K562 (cell line): ENCODE data around the gene DSCAM. TPM values are rescaled to one million over a fixed set of nuclear protein-coding genes. Genes with fewer than 3 reads are reported as not detected.

Experiments used
- ATAC-seq: fragments of 200-7000 bp; cut with Tn5 transposase; 3 replicates; pipeline ENCODE4 v1.9.1; 2020; ENCODE audit warnings: moderate library complexity
- BruUV-seq: library from RNA; stranded (reverse); fragments of 400-500 nt; replicated peaks from 2 replicates; lab custom pipeline; 2021; lab: Mats Ljungman, UMichigan
- CTCF ChIA-PET: fragments of 300-600 bp; formaldehyde crosslinking; extraction: SDS; loops from one replicate; lab custom pipeline; 2021; ENCODE audit warnings: low intra/inter-chr PET ratio; lab: Yijun Ruan, JAX
- POLR2A ChIA-PET: fragments of 300-600, 350-650 bp; sonication (Branson Sonifier 250); formaldehyde crosslinking; extraction: SDS; loops from one replicate; lab custom pipeline; 2021; ENCODE audit warnings: antibody characterized with exemption, inconsistent platforms; lab: Yijun Ruan, JAX
- DNase-seq, 4 experiments: peaks; one replicate each; pipeline versions ENCODE4 v3.0.0 to v3.0.0-alpha.2; 2011 to 2018; ENCODE audit warnings: low spot score in 3 of 4, mixed read lengths in 3 of 4; ENCODE audit errors: extremely low read depth in 1 of 4
- FAIRE-seq: peaks from 2 replicates; lab custom pipeline; 2011; peaks lifted over from hg19 to GRCh38; lab: Jason Lieb, UNC
- H2AFZ ChIP-seq: 2 replicates; pipeline ENCODE4 v1.6.0; 2011; ENCODE audit warnings: low read depth, low read length, control low read depth, inconsistent platforms
- H3K27ac ChIP-seq: fragments of 200-600 bp; 3 replicates; pipeline ENCODE4 v1.8.0; 2011; ENCODE audit warnings: low read depth, mild to moderate bottlenecking, control low read depth, inconsistent platforms, low read length, moderate library complexity, mixed read lengths; ENCODE audit errors: extremely low read depth
- H3K27me3 ChIP-seq, 2 experiments: fragments of 300-600 bp in 1 of 2; 2 replicates in 1 of 2; 3 replicates in 1 of 2; pipeline versions ENCODE4 v1.6.0 to v1.8.0; 2011; ENCODE audit warnings: inconsistent platforms in 2 of 2, low read length in 2 of 2, mild to moderate bottlenecking in 1 of 2, mixed read lengths in 1 of 2, moderate library complexity in 1 of 2; ENCODE audit not compliant: control insufficient read depth in 2 of 2, insufficient read depth in 2 of 2
- H3K36me3 ChIP-seq: fragments of 300-600 bp; 3 replicates; pipeline ENCODE4 v1.8.0; 2011; ENCODE audit warnings: mild to moderate bottlenecking, low read length, inconsistent platforms; ENCODE audit not compliant: control insufficient read depth, insufficient read depth
- H3K4me1 ChIP-seq, 2 experiments: fragments of 200-600 bp in 1 of 2; replicated peaks in 1 of 2; 2 replicates in 1 of 2; 3 replicates in 1 of 2; pipeline versions ENCODE4 v1.5.1 to v1.8.0; 2011; ENCODE audit warnings: inconsistent platforms in 2 of 2, low read length in 2 of 2, mild to moderate bottlenecking in 1 of 2, mixed read lengths in 1 of 2, moderate library complexity in 1 of 2; ENCODE audit not compliant: control insufficient read depth in 2 of 2, insufficient read depth in 2 of 2
- H3K4me2 ChIP-seq: 2 replicates; pipeline ENCODE4 v1.6.1; 2011; ENCODE audit warnings: low read length, control low read depth, inconsistent platforms, mixed read lengths; ENCODE audit not compliant: insufficient read depth
- H3K4me3 ChIP-seq: fragments of 200-600 bp; sonication (generic), shearing (Covaris generic); 2 replicates; pipeline ENCODE4 v1.5.1; 2016; ENCODE audit warnings: control low read depth, inconsistent platforms
- H3K79me2 ChIP-seq: fragments of 200-600 bp; 3 replicates; pipeline ENCODE4 v1.8.0; 2011; ENCODE audit warnings: low read length, inconsistent platforms; ENCODE audit not compliant: control insufficient read depth, insufficient read depth
- H3K9ac ChIP-seq, 2 experiments: 2 replicates each; pipeline versions ENCODE4 v1.6.0 to v1.6.1; 2011; ENCODE audit warnings: low read depth in 2 of 2, low read length in 2 of 2, control low read depth in 1 of 2, inconsistent platforms in 1 of 2, mild to moderate bottlenecking in 1 of 2, mixed read lengths in 1 of 2; ENCODE audit not compliant: insufficient read depth in 1 of 2
- H3K9me1 ChIP-seq: one replicate; pipeline ENCODE4 v1.6.0; 2011; ENCODE audit warnings: inconsistent platforms, mild to moderate bottlenecking, low read length, moderate library complexity; ENCODE audit not compliant: control insufficient read depth, insufficient read depth
- H3K9me3 ChIP-seq: replicated peaks from 2 replicates; pipeline ENCODE4 v1.5.1; 2011; ENCODE audit warnings: low read depth, low read length, inconsistent platforms; ENCODE audit not compliant: control insufficient read depth, insufficient read depth
- H4K20me1 ChIP-seq: replicated peaks from 2 replicates; pipeline ENCODE4 v1.6.1; 2011; ENCODE audit warnings: low read length, inconsistent platforms, mixed read lengths; ENCODE audit not compliant: control insufficient read depth, insufficient read depth
- CREB3L1 ChIP-seq: fragments of 450-650 bp; IDR thresholded peaks from 2 replicates; pipeline ENCODE4 v1.6.1; 2014; ENCODE audit warnings: low read depth, mild to moderate bottlenecking, moderate library complexity, borderline replicate concordance
- EP300 ChIP-seq: IDR thresholded peaks from 2 replicates; pipeline ENCODE4 v1.6.1; 2012; ENCODE audit warnings: low read length, improper control_type of control experiment
- ETV6 ChIP-seq, 3 experiments: fragments of 150-350 bp in 1 of 3; sonication (generic) in 1 of 3; formaldehyde crosslinking in 1 of 3; IDR thresholded peaks; 2 replicates each; pipeline versions ENCODE4 v1.6.1 to v1.8.0; 2014 to 2022; ENCODE audit warnings: borderline replicate concordance in 2 of 3, low read depth in 2 of 3, antibody characterized with exemption in 1 of 3, low read length in 1 of 3, mild to moderate bottlenecking in 1 of 3, missing genetic modification reagents in 1 of 3
- FOS ChIP-seq: IDR thresholded peaks from 3 replicates; pipeline ENCODE4 v1.6.1; 2011; ENCODE audit not compliant: insufficient read length; ENCODE audit errors: extremely low read depth
- ILF3 ChIP-seq: fragments of 450-650 bp; IDR thresholded peaks from 2 replicates; pipeline ENCODE4 v1.6.1; 2018; ENCODE audit warnings: antibody characterized with exemption, mild to moderate bottlenecking, moderate library complexity, borderline replicate concordance
- MAFG ChIP-seq: fragments of 450-650 bp; conservative IDR thresholded peaks from 2 replicates; pipeline ENCODE4 v1.6.1; 2016; ENCODE audit warnings: missing genetic modification characterization, missing compliant biosample characterization
- MAX ChIP-seq: sonication (generic); formaldehyde crosslinking; IDR thresholded peaks from 2 replicates; pipeline ENCODE4 v1.9.0; 2022; ENCODE audit warnings: mild to moderate bottlenecking, missing genetic modification reagents
- NONO ChIP-seq, 2 experiments: fragments of 200-400 bp in 1 of 2; fragments of 450-650 bp in 1 of 2; formaldehyde crosslinking in 1 of 2; IDR thresholded peaks; 2 replicates each; pipeline ENCODE4 v1.6.1; 2017; ENCODE audit warnings: low read depth in 2 of 2, mild to moderate bottlenecking in 2 of 2, moderate library complexity in 2 of 2, low read length in 1 of 2
- PRPF4 ChIP-seq: fragments of 200-400 bp; formaldehyde crosslinking; IDR thresholded peaks from one replicate; pipeline ENCODE4 v1.6.1; 2017; ENCODE audit warnings: low read length, low read depth, mild to moderate bottlenecking; ENCODE audit not compliant: insufficient read depth, poor library complexity, severe bottlenecking
- SREBF1 ChIP-seq: fragments of 150-350 bp; IDR thresholded peaks from 2 replicates; pipeline ENCODE4 v1.6.1; 2014; ENCODE audit warnings: antibody characterized with exemption, low read depth, low read length, borderline replicate concordance
- ZNF436 ChIP-seq: fragments of 250-450, 450-650 bp; sonication (Bioruptor Pico); formaldehyde crosslinking; IDR thresholded peaks from 2 replicates; pipeline ENCODE4 v1.7.0; 2020; ENCODE audit warnings: mild to moderate bottlenecking
- ZNF592 ChIP-seq: fragments of 450-650 bp; IDR thresholded peaks from 2 replicates; pipeline ENCODE4 v1.6.1; 2017; ENCODE audit warnings: antibody characterized with exemption, mild to moderate bottlenecking
- ZNF639 ChIP-seq, 2 experiments: fragments of 200-800 bp in 1 of 2; sonication (Bioruptor generic) in 1 of 2; sonication (generic) in 1 of 2; formaldehyde crosslinking in 1 of 2; IDR thresholded peaks in 1 of 2; conservative IDR thresholded peaks in 1 of 2; 2 replicates each; pipeline versions ENCODE4 v1.5.0 to v1.6.1; 2016 to 2020; ENCODE audit warnings: missing compliant biosample characterization in 1 of 2, missing genetic modification characterization in 1 of 2, missing genetic modification reagents in 1 of 2
- ZNF764 ChIP-seq: fragments of 250-450 bp; sonication (Bioruptor Pico); IDR thresholded peaks from 2 replicates; pipeline ENCODE4 v1.4.0; 2020; ENCODE audit warnings: low read depth, mild to moderate bottlenecking, moderate library complexity
- WGBS: fragments of 100-300 bp; shearing (Covaris generic); methylation state at CpG from one replicate; pipeline ENCODE4 v1.1.6; 2016; ENCODE audit warnings: low coverage, mixed read lengths; ENCODE audit not compliant: insufficient coverage; ENCODE audit errors: missing lambda C conversion rate; 5-methylcytosine and 5-hydroxymethylcytosine counted together
- in situ Hi-C: fragments of 300-500 bp; cut with MboI; formaldehyde crosslinking; loops from 4 replicates; pipeline ENCODE4 v1.15.0; 2018; ENCODE audit warnings: inconsistent platforms, mixed read lengths
- intact Hi-C: fragments of 100-400 bp; cut with micrococcal nuclease; formaldehyde crosslinking; loops from 2 replicates; pipeline ENCODE4 v1.14.2; 2022
- polyA plus RNA-seq, 8 experiments: library from polyadenylated mRNA; depleted of rRNA in 4 of 8; stranded (reverse) in 5 of 8; unstranded in 3 of 8; fragments of >200 nt; fragmentation: Nextera tagmentation in 2 of 8; fragmentation: Illumina TruSeq in 1 of 8; extraction: Ambion mirVana in 2 of 8; extraction: Trizol in 1 of 8; gene quantifications; 2 replicates each; pipeline versions ENCODE4 v1.2.1 to v1.2.3, GENCODE V29; 2011 to 2014; ENCODE audit warnings: inconsistent platforms in 1 of 8, missing spikeins in 1 of 8
- total RNA-seq, 7 experiments: library from RNA; depleted of rRNA in 6 of 7; stranded (reverse); fragments of >200 nt in 6 of 7; fragmentation: Illumina TruSeq in 2 of 7; extraction: Trizol in 2 of 7; gene quantifications; 2 replicates each; pipeline versions ENCODE4 v1.2.1 to v1.2.3, GENCODE V29; 2011 to 2021; ENCODE audit warnings: low replicate concordance in 1 of 7

Gene DSCAM
- total and polyA plus RNA-seq, 9 of the 15 experiments (the other 6 are each of a cell fraction or from before 2014, with no cell fraction given), result not detected

GRCh38 chr21:40215941-40216340 is 631.0 kb downstream of the DSCAM start:
- H2AFZ ChIP-seq, result no peak overlapping the region
- H3K4me3 ChIP-seq, result no peak overlapping the region
- no peak overlapping the region for H3K27ac ChIP-seq
- H3K36me3 ChIP-seq, result no peaks in the 10 kb centered on the region
- WGBS, result 3% methylated on average over 2 of the region's 2 CpGs
- no peaks in the 10 kb centered on the region for H3K4me1 ChIP-seq
- no peak for ATAC-seq
- DNase-seq, result no peak
- H3K4me2 ChIP-seq, result no peak overlapping the region
- no peaks in the 10 kb centered on the region for H3K9me1 ChIP-seq
- intact Hi-C loops, result no loop called here
- in situ Hi-C loops, result no loop called here
- CTCF ChIA-PET, result no interaction called here
- H3K9ac ChIP-seq, result no peak overlapping the region
- H3K79me2 ChIP-seq, result no peaks in the 10 kb centered on the region
- no peak for FAIRE-seq
- BruUV-seq, result no TSS peak
- H4K20me1 ChIP-seq, result no peaks in the 10 kb centered on the region
- POLR2A ChIA-PET, result interaction anchor here (1.0 kb wide), 1 partner anchor 22 kb away, joined by 3 read pairs; no protein-coding TSS in a partner anchor
- no peaks in the 10 kb centered on the region for H3K27me3 ChIP-seq
- no peaks in the 10 kb centered on the region; the same call in 1 of the 2 replicates for H3K9me3 ChIP-seq
- no peak for TF ChIP-seq MAFG (tag)
- TF ChIP-seq NONO (IDR thresholded peaks at IDR 0.05; ENCODE audit: low read depth in 2 of 2, low read length in 1 of 2), result no peak
- no peak for TF ChIP-seq FOS
- no peak for TF ChIP-seq EP300
- TF ChIP-seq ETV6 (IDR thresholded peaks at IDR 0.05; ENCODE audit: borderline replicate concordance in 1 of 2, low read depth in 2 of 2, low read length in 1 of 2), result no peak
- TF ChIP-seq ETV6 (CRISPR knock-in tag; IDR thresholded peaks at IDR 0.05; ENCODE audit: borderline replicate concordance), result no peak
- no peak for TF ChIP-seq ZNF764 (CRISPR knock-in tag)
- no peak for TF ChIP-seq ZNF436 (CRISPR knock-in tag)
- no peak for TF ChIP-seq SREBF1
- no peak for TF ChIP-seq ZNF639 (CRISPR knock-in tag; conservative IDR thresholded peaks at IDR 0.05 in 1 of 2, IDR thresholded peaks at IDR 0.05 in 1 of 2)
- no peak for TF ChIP-seq CREB3L1
- TF ChIP-seq PRPF4, result no peak
- no peak for TF ChIP-seq ILF3
- TF ChIP-seq ZNF592, result no peak
- no peak for TF ChIP-seq MAX (CRISPR knock-in tag)
